WI38 (cell line): Measurements from ENCODE around the gene ITPKB.

Experiments used
- H3K4me3 ChIP-seq: 2 replicates; pipeline ENCODE4 v1.5.1; 2011; ENCODE audit warnings: low read depth, mild to moderate bottlenecking, control low read depth, low read length
- CTCF ChIP-seq: IDR thresholded peaks from 2 replicates; pipeline ENCODE4 v1.5.1; 2012; ENCODE audit warnings: low read depth, mild to moderate bottlenecking, control low read depth, low read length

ITPKB gene

GRCh38 chr1:226631229-226632000, 107.7 kb downstream of the ITPKB start:
- TF ChIP-seq CTCF, result no peak
- no peak overlapping the region for H3K4me3 ChIP-seq

- no peak for TF ChIP-seq CTCF
- no peak overlapping the region for H3K4me3 ChIP-seq
Measured at GRCh38 chr1:226630592-226630991, 108.5 kb downstream of the ITPKB start.

GRCh38 chr1:226629896-226630550, 109.1 kb downstream of the ITPKB start:
- H3K4me3 ChIP-seq, result no peak overlapping the region
- TF ChIP-seq CTCF, result no peak

GRCh38 chr1:226629210-226629895, 109.7 kb downstream of the ITPKB start:
- H3K4me3 ChIP-seq, result no peak overlapping the region
- no peak for TF ChIP-seq CTCF

GRCh38 chr1:226628612-226629155, 110.4 kb downstream of the ITPKB start:
- H3K4me3 ChIP-seq, result no peak overlapping the region
- TF ChIP-seq CTCF, result no peak

- H3K4me3 ChIP-seq, result no peak overlapping the region
- TF ChIP-seq CTCF, result no peak
Measured at GRCh38 chr1:226627924-226628611, 111.0 kb downstream of the ITPKB start.
